Body of pancreas (tissue), 4 donors: ENCODE results near the gene GSE1. TPM values are rescaled to one million over a fixed set of nuclear protein-coding genes. Genes with fewer than 3 reads are reported as not detected.

Source experiments
- ATAC-seq: fragments of 150-250 bp; one replicate; pipeline ENCODE4 v1.9.1; 2016
- DNase-seq, 4 donors: peaks; one replicate each; pipeline ENCODE4 v3.0.0-alpha.2; 2019
- H3K27ac ChIP-seq, 4 donors: fragments of 200-600 bp; sonication (generic); 1 replicate in 3 of 4; 2 replicates in 1 of 4; pipeline versions ENCODE4 v1.5.1 to v1.6.1; 2016 to 2019; ENCODE audit warnings: mild to moderate bottlenecking in 1 of 4, mixed read lengths in 1 of 4, moderate library complexity in 1 of 4
- H3K27me3 ChIP-seq, 2 donors: fragments of 200-600 bp; sonication (generic); one replicate each; pipeline ENCODE4 v1.6.0; 2016; ENCODE audit warnings: mild to moderate bottlenecking in 1 of 2
- H3K36me3 ChIP-seq, 2 donors: fragments of 200-600 bp; sonication (generic); replicated peaks in 1 of 2; 2 replicates each; pipeline ENCODE4 v1.5.1; 2016; ENCODE audit warnings: low read depth in 2 of 2; ENCODE audit not compliant: insufficient read depth in 1 of 2
- H3K4me1 ChIP-seq: fragments of 200-600 bp; sonication (generic); one replicate; pipeline ENCODE4 v1.6.0; 2016
- H3K4me3 ChIP-seq, 2 donors: fragments of 200-600 bp; sonication (generic); 1 replicate in 1 of 2; 2 replicates in 1 of 2; pipeline ENCODE4 v1.5.1; 2016 to 2019
- H3K9me3 ChIP-seq, 3 donors: fragments of 200-600 bp; sonication (generic); 1 replicate in 2 of 3; 2 replicates in 1 of 3; pipeline ENCODE4 v1.5.1; 2016
- POLR2A ChIP-seq, 3 donors: fragments of 450-650 bp; IDR thresholded peaks; one replicate each; pipeline ENCODE4 v1.6.1; 2016; ENCODE audit warnings: antibody characterized with exemption in 3 of 3, mild to moderate bottlenecking in 2 of 3
- WGBS, 2 donors: methylation state at CpG; one replicate each; pipeline ENCODE4 v1.1.5; 2017; 5-methylcytosine and 5-hydroxymethylcytosine counted together
- intact Hi-C: fragments of 100-400 bp; cut with DNase I; formaldehyde crosslinking; loops from one replicate; pipeline ENCODE4 v1.15.1; 2023
- total RNA-seq, 2 donors: library from RNA; depleted of rRNA; stranded (reverse); fragments of >200 nt; gene quantifications; one replicate each; pipeline ENCODE4 v1.1.0, GENCODE V29; 2016
- TF ChIP-seq, protein P1 (sequence below), 7 experiments: fragments of 450-650 bp in 4 of 7; fragments of 200-600 bp in 3 of 7; sonication (generic) in 3 of 7; IDR thresholded peaks; one replicate each; pipeline ENCODE4 v1.5.1; 2016 to 2019; ENCODE audit warnings: antibody characterized with exemption in 7 of 7

Gene GSE1
- total RNA-seq, 2 donors from 2014 or later = 76.5 to 221 TPM

DNA sequence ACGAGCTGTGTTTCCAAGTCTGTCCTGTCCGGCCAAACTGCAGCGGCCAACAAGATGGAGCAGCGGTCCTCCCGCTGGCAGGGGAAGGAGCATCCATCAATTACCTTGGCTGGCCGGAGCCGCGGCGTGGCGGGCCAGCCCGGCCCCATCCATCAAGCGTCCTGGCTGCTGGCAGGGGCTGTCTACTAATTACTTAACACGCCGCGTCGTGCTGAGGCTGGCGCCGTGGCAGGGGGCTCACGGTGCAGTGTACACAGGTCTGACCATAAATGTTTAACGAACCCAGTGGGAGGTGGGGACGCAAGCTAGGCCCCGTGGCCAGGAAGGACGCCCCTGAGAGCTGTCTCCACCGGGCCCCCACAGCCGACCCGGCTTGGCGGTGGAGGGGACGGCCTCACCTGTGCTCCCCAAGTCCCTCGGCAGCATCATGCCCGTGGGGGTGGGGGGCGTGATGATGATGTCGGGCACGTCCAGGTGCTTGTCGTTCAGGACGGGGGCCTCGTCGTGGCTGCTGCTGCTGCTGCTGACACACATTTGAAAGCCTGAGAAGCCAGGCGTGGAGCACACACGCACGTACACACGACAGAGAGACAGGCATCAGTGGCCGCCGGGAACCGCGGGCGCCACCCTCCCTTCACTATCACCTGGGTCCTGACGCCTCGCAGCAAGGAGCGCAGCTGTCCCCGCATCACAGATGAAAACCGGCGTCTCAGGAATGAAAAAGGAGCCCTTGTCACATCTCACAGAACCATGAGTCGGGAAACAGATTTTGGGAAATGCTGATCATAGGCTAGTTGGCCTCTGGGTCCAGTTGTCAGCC is 96.9 kb downstream of the GSE1 start:
- Histone ChIP-seq H3K4me1 (no peaks in the 10 kb centered on the region), H3K4me3 (no peak overlapping the region), H3K27me3 (no peaks in the 10 kb centered on the region), H3K9me3 (peaks cover 0 to 5% (median 0%) of the 10 kb centered on the region in 3 donors), H3K27ac (no peak overlapping the region), H3K36me3 (no peaks in the 10 kb centered on the region)
- DNase-seq = no peak
- 61 to 90% methylated on average over 11 to 47 of the region's 53 CpGs for WGBS, 2 donors
- TF ChIP-seq, protein P1, sequence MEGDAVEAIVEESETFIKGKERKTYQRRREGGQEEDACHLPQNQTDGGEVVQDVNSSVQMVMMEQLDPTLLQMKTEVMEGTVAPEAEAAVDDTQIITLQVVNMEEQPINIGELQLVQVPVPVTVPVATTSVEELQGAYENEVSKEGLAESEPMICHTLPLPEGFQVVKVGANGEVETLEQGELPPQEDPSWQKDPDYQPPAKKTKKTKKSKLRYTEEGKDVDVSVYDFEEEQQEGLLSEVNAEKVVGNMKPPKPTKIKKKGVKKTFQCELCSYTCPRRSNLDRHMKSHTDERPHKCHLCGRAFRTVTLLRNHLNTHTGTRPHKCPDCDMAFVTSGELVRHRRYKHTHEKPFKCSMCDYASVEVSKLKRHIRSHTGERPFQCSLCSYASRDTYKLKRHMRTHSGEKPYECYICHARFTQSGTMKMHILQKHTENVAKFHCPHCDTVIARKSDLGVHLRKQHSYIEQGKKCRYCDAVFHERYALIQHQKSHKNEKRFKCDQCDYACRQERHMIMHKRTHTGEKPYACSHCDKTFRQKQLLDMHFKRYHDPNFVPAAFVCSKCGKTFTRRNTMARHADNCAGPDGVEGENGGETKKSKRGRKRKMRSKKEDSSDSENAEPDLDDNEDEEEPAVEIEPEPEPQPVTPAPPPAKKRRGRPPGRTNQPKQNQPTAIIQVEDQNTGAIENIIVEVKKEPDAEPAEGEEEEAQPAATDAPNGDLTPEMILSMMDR (IDR thresholded peaks at IDR 0.05) = no peak
- no peak for TF ChIP-seq POLR2A (IDR thresholded peaks at IDR 0.05)
- intact Hi-C loops = loop anchor here (10.0 kb wide), 2 partner anchors 285 to 435 kb away; no protein-coding TSS in a partner anchor
- ATAC-seq = no peak

DNA sequence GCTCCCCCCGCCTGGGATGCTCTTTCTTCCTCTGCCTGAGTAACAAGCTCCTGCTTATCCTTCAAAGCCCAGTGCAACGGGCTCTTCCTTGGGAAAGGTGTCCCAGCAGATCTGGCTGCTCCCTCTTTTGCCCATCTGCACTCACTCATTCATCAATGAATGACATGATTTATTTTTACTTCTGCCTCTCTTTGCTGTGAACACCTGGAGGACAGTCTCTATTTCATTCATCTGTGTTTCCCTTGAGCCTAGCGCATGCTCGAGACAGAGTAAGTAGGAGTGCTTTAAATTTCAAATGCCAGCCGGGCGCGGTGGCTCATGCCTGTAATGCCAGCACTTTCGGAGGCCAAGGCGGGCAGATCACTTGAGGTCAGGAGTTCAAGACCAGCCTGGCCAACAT is 97.6 kb downstream of the GSE1 start:
- ATAC-seq = no peak
- TF ChIP-seq, protein P1 (IDR thresholded peaks at IDR 0.05) = no peak
- no peak for TF ChIP-seq POLR2A (IDR thresholded peaks at IDR 0.05)
- Histone ChIP-seq H3K27ac (no peak overlapping the region), H3K36me3 (no peaks in the 10 kb centered on the region), H3K9me3 (peaks cover 0 to 5% (median 0%) of the 10 kb centered on the region in 3 donors), H3K4me1 (no peaks in the 10 kb centered on the region), H3K4me3 (no peak overlapping the region), H3K27me3 (no peaks in the 10 kb centered on the region)
- WGBS, 2 donors = 90 to 94% methylated on average over 9 of the region's 9 CpGs
- no peak for DNase-seq
- intact Hi-C loops = loop anchor here (10.0 kb wide), 2 partner anchors 286 to 436 kb away; no protein-coding TSS in a partner anchor

DNA sequence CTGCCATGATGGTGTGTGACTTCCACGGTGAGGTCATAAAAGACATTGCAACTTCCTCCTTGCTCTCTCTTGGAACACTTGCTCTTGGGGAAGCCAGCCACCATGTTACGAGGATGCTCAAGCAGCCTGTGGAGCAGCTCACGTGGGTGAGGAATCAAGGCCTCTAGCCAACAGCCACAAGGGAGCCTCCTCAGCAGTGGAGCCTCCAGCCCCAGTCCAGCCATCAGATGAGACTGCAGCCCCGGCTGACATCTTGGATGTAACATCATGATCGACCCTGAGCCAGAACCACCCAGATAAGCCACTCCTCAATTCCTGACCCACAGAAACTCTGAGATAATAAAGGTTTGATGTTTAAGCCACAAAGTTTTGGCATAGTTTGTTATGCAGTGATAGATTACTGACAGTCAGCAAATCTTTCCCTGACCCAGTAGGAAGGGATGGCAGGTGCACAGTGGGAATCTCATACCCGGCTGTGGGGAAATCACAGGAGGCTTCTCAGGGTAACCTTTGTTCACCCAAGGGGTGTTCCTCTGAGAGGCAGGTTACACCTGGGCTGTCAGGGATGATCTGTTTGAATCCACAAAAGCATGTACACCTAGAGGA is 99.0 kb downstream of the GSE1 start:
- Histone ChIP-seq H3K27me3 (no peaks in the 10 kb centered on the region), H3K4me3 (no peak overlapping the region), H3K4me1 (no peaks in the 10 kb centered on the region), H3K27ac (no peak overlapping the region), H3K9me3 (peaks cover 0 to 5% (median 0%) of the 10 kb centered on the region in 3 donors), H3K36me3 (no peaks in the 10 kb centered on the region)
- TF ChIP-seq, protein P1 (IDR thresholded peaks at IDR 0.05) = no peak
- TF ChIP-seq POLR2A (IDR thresholded peaks at IDR 0.05) = no peak
- no peak for ATAC-seq
- intact Hi-C loops = loop anchor here (10.0 kb wide), 2 partner anchors 287 to 437 kb away; no protein-coding TSS in a partner anchor
- 95 to 100% methylated on average over 1 to 6 of the region's 6 CpGs for WGBS, 2 donors
- no peak for DNase-seq

DNA sequence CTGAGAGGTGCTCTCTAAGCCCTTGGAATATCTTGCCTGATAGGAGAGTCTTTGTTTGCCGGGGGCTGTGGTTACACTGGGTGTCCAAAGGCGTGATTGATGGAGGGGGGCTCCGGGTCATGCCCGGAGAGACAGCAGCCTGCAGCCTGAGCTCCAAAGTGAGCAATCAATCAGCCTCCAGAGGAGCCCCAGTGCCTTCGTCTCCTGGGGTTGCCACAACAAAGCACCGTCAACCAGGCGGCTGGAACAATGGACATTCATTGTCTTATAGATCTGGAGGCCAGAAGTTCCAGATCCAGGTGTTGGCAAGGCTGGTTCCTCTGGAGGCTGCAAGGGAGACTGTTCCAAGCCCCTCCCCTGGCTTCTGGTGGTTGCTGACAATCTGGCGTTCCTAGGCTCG is 99.7 kb downstream of the GSE1 start:
- Histone ChIP-seq H3K36me3 (no peaks in the 10 kb centered on the region), H3K27ac (no peak overlapping the region), H3K27me3 (no peaks in the 10 kb centered on the region), H3K4me3 (no peak overlapping the region), H3K4me1 (no peaks in the 10 kb centered on the region), H3K9me3 (peaks cover 0 to 5% (median 0%) of the 10 kb centered on the region in 3 donors)
- TF ChIP-seq, protein P1 (IDR thresholded peaks at IDR 0.05) = no peak
- TF ChIP-seq POLR2A (IDR thresholded peaks at IDR 0.05) = no peak
- DNase-seq = no peak
- no peak for ATAC-seq
- 51 to 53% methylated on average over 6 to 9 of the region's 9 CpGs for WGBS, 2 donors
- intact Hi-C loops = loop anchor here (10.0 kb wide), 2 partner anchors 288 to 438 kb away; no protein-coding TSS in a partner anchor
